HepG2 (cell line): ENCODE results near the gene ADAMTS17. TPM values are rescaled to one million over a fixed set of nuclear protein-coding genes. Genes with fewer than 3 reads are reported as not detected.

Source experiments
- ARID5B ChIP-seq: IDR thresholded peaks from 2 replicates; pipeline ENCODE4 v1.4.0; 2020; ENCODE audit warnings: mild to moderate bottlenecking, missing genetic modification reagents
- ATF7 ChIP-seq, 2 experiments: fragments of 450-650 bp in 1 of 2; sonication (generic) in 1 of 2; formaldehyde crosslinking in 1 of 2; IDR thresholded peaks; 2 replicates each; pipeline versions ENCODE4 v1.4.0 to v1.6.1; 2016 to 2020; ENCODE audit warnings: antibody characterized with exemption in 1 of 2, mild to moderate bottlenecking in 1 of 2, missing genetic modification reagents in 1 of 2
- DZIP1 ChIP-seq: sonication (generic); formaldehyde crosslinking; IDR thresholded peaks from 2 replicates; pipeline ENCODE4 v1.5.0; 2020; ENCODE audit warnings: mild to moderate bottlenecking, missing genetic modification reagents
- FOXA3 ChIP-seq: IDR thresholded peaks from 2 replicates; pipeline ENCODE4 v1.6.1; 2016; ENCODE audit warnings: missing genetic modification reagents, missing compliant biosample characterization
- FOXP1 ChIP-seq, 2 experiments: fragments of 450-650 bp in 1 of 2; IDR thresholded peaks; 2 replicates each; pipeline ENCODE4 v1.6.1; 2017 to 2018; ENCODE audit warnings: antibody characterized with exemption in 1 of 2
- IRF2 ChIP-seq: IDR thresholded peaks from 2 replicates; pipeline ENCODE4 v1.6.1; 2018; ENCODE audit warnings: missing genetic modification reagents, missing compliant biosample characterization
- KDM5A ChIP-seq: fragments of 200-600 bp; sonication (generic); IDR thresholded peaks from 2 replicates; pipeline ENCODE4 v1.7.0; 2018; ENCODE audit warnings: antibody characterized with exemption, mild to moderate bottlenecking, low read length, borderline replicate concordance
- MXI1 ChIP-seq: IDR thresholded peaks from 3 replicates; pipeline ENCODE4 v1.6.1; 2012; ENCODE audit warnings: low read depth, low read length, inconsistent platforms, borderline replicate concordance
- SMAD1 ChIP-seq: sonication (generic); formaldehyde crosslinking; IDR thresholded peaks from 2 replicates; pipeline ENCODE4 v1.4.0; 2020; ENCODE audit warnings: missing genetic modification reagents, low read depth, mild to moderate bottlenecking, borderline replicate concordance
- SOX5 ChIP-seq: IDR thresholded peaks from 2 replicates; pipeline ENCODE4 v1.6.1; 2016; ENCODE audit warnings: borderline replicate concordance
- SRF ChIP-seq: IDR thresholded peaks from 2 replicates; pipeline ENCODE4 v1.6.1; 2011; ENCODE audit warnings: mild to moderate bottlenecking, low read depth, low read length, moderate library complexity
- ZHX2 ChIP-seq, 2 experiments: sonication (generic) in 1 of 2; formaldehyde crosslinking in 1 of 2; IDR thresholded peaks; 2 replicates each; pipeline versions ENCODE4 v1.6.1 to v1.9.0; 2014 to 2022; ENCODE audit warnings: antibody characterized with exemption in 1 of 2, borderline replicate concordance in 1 of 2, inconsistent platforms in 1 of 2, low read depth in 1 of 2, missing genetic modification reagents in 1 of 2
- ZMAT3 ChIP-seq: sonication (generic); formaldehyde crosslinking; conservative IDR thresholded peaks from 2 replicates; pipeline ENCODE4 v1.7.0; 2021; ENCODE audit warnings: missing genetic modification reagents
- ZMAT5 ChIP-seq: sonication (generic); formaldehyde crosslinking; IDR thresholded peaks from 2 replicates; pipeline ENCODE4 v1.5.0; 2020; ENCODE audit warnings: mild to moderate bottlenecking, low read depth, missing genetic modification reagents, borderline replicate concordance
- polyA plus RNA-seq, 8 experiments: library from polyadenylated mRNA; depleted of rRNA in 3 of 8; stranded (reverse) in 7 of 8; unstranded in 1 of 8; fragments of >200 nt; fragmentation: Illumina TruSeq in 4 of 8; extraction: Trizol in 4 of 8; gene quantifications; 2 replicates each; pipeline versions ENCODE4 v1.2.1 to v1.2.3, GENCODE V29; 2011 to 2016; ENCODE audit warnings: low read depth in 4 of 8, missing spikeins in 1 of 8, mixed read lengths in 1 of 8; ENCODE audit not compliant: insufficient read depth in 1 of 8
- total RNA-seq, 5 experiments: library from RNA; depleted of rRNA; stranded (reverse); fragments of >200 nt; fragmentation: Illumina TruSeq; extraction: Trizol; gene quantifications; 2 replicates each; pipeline ENCODE4 v1.2.3, GENCODE V29; 2016; ENCODE audit warnings: low read depth in 1 of 5

Gene ADAMTS17
- total and polyA plus RNA-seq, 2 of the 13 experiments (the other 11 are each of a cell fraction or from before 2014, with no cell fraction given): 0.02 to 0.04 TPM

- no peak for TF ChIP-seq ZHX2 (IDR thresholded peaks at IDR 0.05; ENCODE audit: low read depth)
- no peak for TF ChIP-seq ZHX2 (CRISPR knock-in tag; IDR thresholded peaks at IDR 0.05; ENCODE audit: borderline replicate concordance)
- no peak for TF ChIP-seq ZMAT5 (CRISPR knock-in tag)
- 0 out of 2 replicates have a peak, but pooled peaks have one; percentile 35 for TF ChIP-seq SMAD1 (CRISPR knock-in tag)
- TF ChIP-seq FOXP1 (IDR thresholded peaks at IDR 0.05): no peak
- TF ChIP-seq FOXP1 (CRISPR knock-in tag; IDR thresholded peaks at IDR 0.05): peak; percentile 75
- TF ChIP-seq ARID5B (CRISPR knock-in tag): peak; percentile 87
- TF ChIP-seq DZIP1: 0 out of 2 replicates have a peak, but pooled peaks have one; percentile 43
- peak; percentile 58; the same call in 1 of the 2 replicates for TF ChIP-seq ZMAT3
- peak; percentile 90 for TF ChIP-seq FOXA3 (CRISPR knock-in tag)
- TF ChIP-seq IRF2 (CRISPR knock-in tag): no peak
- TF ChIP-seq ATF7 (IDR thresholded peaks at IDR 0.05): peak; percentile 67
- TF ChIP-seq ATF7 (CRISPR knock-in tag; IDR thresholded peaks at IDR 0.05): peak; percentile 92
- TF ChIP-seq KDM5A: no peak
- no peak for TF ChIP-seq SRF
- TF ChIP-seq MXI1: 0 out of 3 replicates have a peak, but pooled peaks have one; percentile 3
- peak; percentile 67; the same call in 1 of the 2 replicates for TF ChIP-seq SOX5
Observed at GRCh38 chr15:100350434-100351226, 8.9 kb upstream of the ADAMTS17 start (continued).
